D721Med (cell line): ENCODE data around the gene PKDCC.

Source experiments
- DNase-seq: peaks from one replicate; pipeline ENCODE4 v3.0.0; 2011; ENCODE audit warnings: low spot score; ENCODE audit not compliant: insufficient read length
- FAIRE-seq: peaks from 2 replicates; lab custom pipeline; 2011; peaks lifted over from hg19 to GRCh38; lab: Jason Lieb, UNC
- TF ChIP-seq, protein P1 (sequence below): IDR thresholded peaks from 2 replicates; pipeline ENCODE4 v1.5.1; 2012; ENCODE audit warnings: mild to moderate bottlenecking, control low read depth; ENCODE audit not compliant: insufficient read depth; ENCODE audit errors: missing control alignments

Gene PKDCC

DNA sequence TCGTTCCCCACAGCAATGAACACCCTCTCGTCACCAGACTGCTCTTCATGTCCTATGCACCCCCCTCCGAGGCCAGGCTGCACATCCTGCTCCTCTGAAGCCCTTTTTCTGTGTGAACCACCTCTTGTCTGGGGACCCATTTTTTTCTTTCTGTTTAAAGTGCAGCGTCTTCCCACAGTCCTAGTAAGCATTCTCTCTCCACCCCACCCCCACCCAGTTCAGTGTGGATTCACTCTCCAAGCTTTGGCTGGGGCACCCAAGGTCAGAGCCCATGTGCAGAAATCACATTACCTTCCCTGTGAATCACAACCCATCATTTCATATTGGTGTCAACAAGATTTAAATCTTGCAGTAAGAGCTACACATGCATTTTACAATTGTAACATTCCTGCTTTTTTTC is 26.4 kb upstream of the PKDCC start:
- DNase-seq (no peak), FAIRE-seq (no peak)
- TF ChIP-seq, protein P1, sequence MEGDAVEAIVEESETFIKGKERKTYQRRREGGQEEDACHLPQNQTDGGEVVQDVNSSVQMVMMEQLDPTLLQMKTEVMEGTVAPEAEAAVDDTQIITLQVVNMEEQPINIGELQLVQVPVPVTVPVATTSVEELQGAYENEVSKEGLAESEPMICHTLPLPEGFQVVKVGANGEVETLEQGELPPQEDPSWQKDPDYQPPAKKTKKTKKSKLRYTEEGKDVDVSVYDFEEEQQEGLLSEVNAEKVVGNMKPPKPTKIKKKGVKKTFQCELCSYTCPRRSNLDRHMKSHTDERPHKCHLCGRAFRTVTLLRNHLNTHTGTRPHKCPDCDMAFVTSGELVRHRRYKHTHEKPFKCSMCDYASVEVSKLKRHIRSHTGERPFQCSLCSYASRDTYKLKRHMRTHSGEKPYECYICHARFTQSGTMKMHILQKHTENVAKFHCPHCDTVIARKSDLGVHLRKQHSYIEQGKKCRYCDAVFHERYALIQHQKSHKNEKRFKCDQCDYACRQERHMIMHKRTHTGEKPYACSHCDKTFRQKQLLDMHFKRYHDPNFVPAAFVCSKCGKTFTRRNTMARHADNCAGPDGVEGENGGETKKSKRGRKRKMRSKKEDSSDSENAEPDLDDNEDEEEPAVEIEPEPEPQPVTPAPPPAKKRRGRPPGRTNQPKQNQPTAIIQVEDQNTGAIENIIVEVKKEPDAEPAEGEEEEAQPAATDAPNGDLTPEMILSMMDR = no peak

DNA sequence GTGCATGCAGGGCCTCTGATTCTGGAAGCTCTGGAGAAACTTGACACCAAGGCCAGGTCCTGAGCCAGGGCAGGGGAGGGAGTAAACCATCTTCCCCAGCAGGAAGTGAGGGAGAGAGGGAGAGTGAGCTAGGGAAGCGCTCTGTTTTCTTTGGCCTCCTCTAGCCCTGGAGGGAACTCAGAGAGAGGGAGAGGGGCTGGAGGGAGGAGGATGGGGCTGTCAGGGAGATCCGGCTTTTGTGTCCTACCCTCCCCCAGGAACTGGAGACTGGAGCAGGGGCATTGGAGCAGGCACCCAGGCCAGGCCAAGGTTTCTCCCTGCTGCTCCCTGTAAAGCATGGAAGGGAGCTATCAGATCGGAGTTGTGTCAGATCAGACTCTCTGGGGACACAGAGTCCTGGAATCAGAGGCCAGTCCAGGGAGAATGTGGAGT is 22.7 kb upstream of the PKDCC start:
- no peak for DNase-seq
- TF ChIP-seq, protein P1 = no peak
- no peak for FAIRE-seq

DNA sequence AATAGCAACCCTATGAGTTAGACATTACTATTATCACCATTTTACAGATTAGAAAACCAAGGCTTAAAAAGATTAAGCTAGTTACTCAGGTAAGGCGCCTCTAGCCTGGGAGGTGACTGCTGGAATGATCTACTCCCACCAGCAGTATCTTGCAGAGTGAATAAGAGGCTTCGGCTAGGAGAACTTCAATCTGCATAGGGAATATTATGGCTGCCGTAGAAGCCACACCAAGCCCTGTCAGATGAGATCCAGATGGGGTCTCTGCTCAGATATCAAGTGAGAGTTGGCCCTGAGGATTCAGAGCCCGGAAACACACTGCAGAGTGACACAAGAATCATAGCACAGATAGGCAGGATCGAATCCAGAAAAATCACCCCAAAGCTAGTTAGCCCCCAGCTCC is 21.5 kb upstream of the PKDCC start:
- TF ChIP-seq, protein P1 = no peak
- no peak for DNase-seq
- no peak for FAIRE-seq

DNA sequence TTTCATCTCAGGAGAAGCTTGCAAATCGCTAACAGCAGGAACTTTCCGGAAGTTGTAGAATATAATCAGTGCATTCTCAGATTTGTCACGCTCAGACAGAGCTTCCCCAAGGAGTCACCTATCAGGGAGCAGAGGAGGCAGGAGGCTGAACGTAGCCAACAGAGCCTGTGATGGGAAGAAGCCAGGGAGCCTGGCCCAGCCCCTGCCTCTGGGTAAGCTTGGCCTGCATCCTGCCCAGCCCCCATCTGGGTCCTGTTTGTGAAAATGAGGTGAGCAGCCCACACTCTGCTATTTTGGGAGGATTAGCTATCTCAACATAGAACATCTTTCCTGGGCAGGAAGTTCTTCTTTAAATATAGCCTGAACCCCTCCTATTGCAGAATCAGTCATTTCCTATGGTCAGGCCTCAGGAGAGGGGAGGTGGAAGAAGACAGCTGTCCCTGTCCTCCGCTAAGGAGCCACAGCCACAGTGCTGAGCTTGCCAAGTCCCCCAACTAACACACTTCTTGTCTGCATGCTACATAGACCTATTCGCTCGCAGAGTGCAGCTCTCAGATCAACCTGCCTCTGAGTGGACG is 19.2 kb upstream of the PKDCC start:
- TF ChIP-seq, protein P1 = no peak
- DNase-seq = no peak
- no peak for FAIRE-seq

DNA sequence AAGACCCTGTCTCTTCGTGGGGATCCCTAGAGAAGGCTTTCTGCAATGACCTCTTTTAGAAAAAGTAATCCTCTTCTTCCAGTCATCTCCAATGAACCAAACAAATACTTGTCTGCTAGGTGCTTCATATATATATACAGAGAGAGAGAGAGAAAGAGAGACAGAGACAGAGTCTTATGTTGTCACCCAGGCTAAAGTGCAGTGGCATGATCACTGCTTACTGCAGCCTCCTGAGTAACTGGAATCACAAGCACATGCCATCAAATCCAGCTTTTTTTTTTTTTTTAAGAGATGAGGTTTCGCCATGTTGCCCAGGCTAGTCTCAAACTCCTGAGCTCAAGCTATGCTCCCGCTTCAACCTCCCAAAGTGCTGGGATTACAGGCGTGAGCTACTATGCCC is 18.6 kb upstream of the PKDCC start:
- DNase-seq = no peak
- no peak for FAIRE-seq
- TF ChIP-seq, protein P1 = no peak

DNA sequence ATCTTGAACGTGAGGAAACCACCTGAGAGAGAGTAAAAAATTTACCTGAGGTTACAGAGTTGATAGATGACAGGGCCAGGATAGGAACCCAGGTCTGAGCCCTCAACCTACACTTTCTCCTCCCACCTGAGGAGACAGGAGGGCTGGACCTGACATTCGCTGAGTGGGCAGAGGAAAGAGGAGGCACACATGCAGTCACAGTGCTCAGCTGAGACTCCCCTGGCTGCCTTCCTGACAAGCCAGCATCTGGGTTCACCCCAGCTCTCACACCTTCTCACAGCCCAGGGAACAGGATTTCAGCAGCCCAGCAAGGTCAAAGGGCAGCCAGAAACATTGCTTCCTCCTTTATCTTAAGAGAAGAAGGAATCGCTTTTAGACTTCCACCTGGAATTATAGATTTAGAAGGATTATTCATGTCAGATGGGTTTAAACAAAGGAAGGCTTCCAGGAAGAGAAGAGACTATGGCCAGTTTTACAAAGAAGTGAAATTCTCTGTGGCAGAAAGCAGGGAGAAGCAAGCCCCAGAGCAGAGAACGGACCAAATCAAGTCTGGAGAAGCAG is 18.1 kb upstream of the PKDCC start:
- FAIRE-seq = no peak
- TF ChIP-seq, protein P1 = no peak
- no peak for DNase-seq

DNA sequence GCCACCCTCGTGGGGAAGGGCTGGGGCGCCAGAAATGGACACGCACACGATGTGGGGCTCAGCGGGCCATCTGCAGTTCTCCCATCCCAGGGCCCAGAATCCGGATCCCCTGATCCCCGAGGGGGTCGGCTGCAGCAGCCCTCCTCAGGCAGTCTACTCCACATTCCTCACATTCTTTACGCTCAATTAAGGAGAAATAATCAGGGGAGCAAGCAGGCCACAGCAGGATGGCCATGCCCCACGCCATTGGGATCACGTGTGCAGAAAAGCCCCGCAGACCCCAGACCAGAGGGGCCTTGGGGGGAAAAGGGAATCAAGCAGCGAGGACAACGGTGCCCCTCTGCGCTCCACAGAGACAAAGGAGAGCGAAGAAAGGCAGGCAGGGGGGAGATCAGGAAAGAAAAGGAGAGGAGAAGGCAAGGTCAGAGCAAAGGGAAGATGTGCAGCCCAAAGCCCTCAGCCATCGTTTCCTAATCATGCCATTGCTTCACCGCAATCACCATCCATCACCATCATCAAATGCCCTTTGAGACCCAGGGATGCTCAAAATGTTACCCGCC is 17.5 kb upstream of the PKDCC start:
- DNase-seq (no peak), FAIRE-seq (no peak)
- TF ChIP-seq, protein P1 = no peak
